DND-41 (cell line): ENCODE data around the gene DLST.

Experiments used
- CTCF ChIP-seq: IDR thresholded peaks from 2 replicates; pipeline ENCODE4 v1.5.1; 2012; ENCODE audit warnings: borderline replicate concordance, low read length, moderate library complexity, mild to moderate bottlenecking; ENCODE audit not compliant: poor library complexity, severe bottlenecking; ENCODE audit errors: extremely low read depth
- EZH2 ChIP-seq: IDR thresholded peaks from 3 replicates; pipeline ENCODE4 v1.6.1; 2012; ENCODE audit warnings: borderline replicate concordance, low read depth, mild to moderate bottlenecking, moderate library complexity, low read length, inconsistent platforms; ENCODE audit not compliant: severe bottlenecking

- no peak for TF ChIP-seq EZH2
- TF ChIP-seq CTCF = no peak
These were observed 69.2 kb downstream of the DLST start for GRCh38 chr14:74950795-74951442.
